PFSK-1 (cell line): Measurements from ENCODE around the gene GABRA5.

Experiments used
- FOXP2 ChIP-seq: optimal IDR thresholded peaks from 2 replicates; pipeline ENCODE3; 2011; ENCODE audit warnings: borderline replicate concordance, control low read depth, inconsistent platforms; ENCODE audit not compliant: insufficient read depth; ENCODE audit errors: extremely low read length, extremely low read depth
- POLR2AphosphoS5 ChIP-seq: IDR thresholded peaks from 2 replicates; pipeline ENCODE4 v1.6.1; 2012; ENCODE audit warnings: low read depth, mild to moderate bottlenecking, control low read depth, low read length, moderate library complexity
- REST ChIP-seq, 2 experiments: IDR thresholded peaks; 2 replicates each; pipeline versions ENCODE4 v1.6.1 to v1.8.0; 2011 to 2012; ENCODE audit warnings: low read depth in 2 of 2, low read length in 2 of 2, control low read depth in 1 of 2, inconsistent platforms in 1 of 2, mild to moderate bottlenecking in 1 of 2, moderate library complexity in 1 of 2; ENCODE audit not compliant: insufficient read depth in 1 of 2
- TAF1 ChIP-seq: IDR thresholded peaks from 2 replicates; pipeline ENCODE4 v1.6.1; 2012; ENCODE audit warnings: low read length, control low read depth, borderline replicate concordance; ENCODE audit not compliant: insufficient read depth

- TF ChIP-seq POLR2AphosphoS5 (no peak), TAF1 (no peak), REST (IDR thresholded peaks at IDR 0.05; ENCODE audit: insufficient read depth in 1 of 2, low read depth in 2 of 2, low read length in 2 of 2) (no peak), FOXP2 (no peak)
These were observed 118.2 kb downstream of the GABRA5 start for GRCh38 chr15:26985050-26985449.
